Upper lobe of left lung (tissue), 4 donors: ENCODE data around the gene DTNB.

Experiments
- CTCF ChIP-seq, 6 experiments: fragments of 450-650 bp in 4 of 6; fragments of 200-600 bp in 2 of 6; sonication (generic) in 2 of 6; IDR thresholded peaks; one replicate each; pipeline ENCODE4 v1.5.1; 2016 to 2019; ENCODE audit warnings: antibody characterized with exemption in 6 of 6
- POLR2A ChIP-seq, 4 donors: fragments of 450-650 bp; IDR thresholded peaks; one replicate each; pipeline ENCODE4 v1.5.1; 2016 to 2017; ENCODE audit warnings: antibody characterized with exemption in 4 of 4, mild to moderate bottlenecking in 2 of 4

DNA sequence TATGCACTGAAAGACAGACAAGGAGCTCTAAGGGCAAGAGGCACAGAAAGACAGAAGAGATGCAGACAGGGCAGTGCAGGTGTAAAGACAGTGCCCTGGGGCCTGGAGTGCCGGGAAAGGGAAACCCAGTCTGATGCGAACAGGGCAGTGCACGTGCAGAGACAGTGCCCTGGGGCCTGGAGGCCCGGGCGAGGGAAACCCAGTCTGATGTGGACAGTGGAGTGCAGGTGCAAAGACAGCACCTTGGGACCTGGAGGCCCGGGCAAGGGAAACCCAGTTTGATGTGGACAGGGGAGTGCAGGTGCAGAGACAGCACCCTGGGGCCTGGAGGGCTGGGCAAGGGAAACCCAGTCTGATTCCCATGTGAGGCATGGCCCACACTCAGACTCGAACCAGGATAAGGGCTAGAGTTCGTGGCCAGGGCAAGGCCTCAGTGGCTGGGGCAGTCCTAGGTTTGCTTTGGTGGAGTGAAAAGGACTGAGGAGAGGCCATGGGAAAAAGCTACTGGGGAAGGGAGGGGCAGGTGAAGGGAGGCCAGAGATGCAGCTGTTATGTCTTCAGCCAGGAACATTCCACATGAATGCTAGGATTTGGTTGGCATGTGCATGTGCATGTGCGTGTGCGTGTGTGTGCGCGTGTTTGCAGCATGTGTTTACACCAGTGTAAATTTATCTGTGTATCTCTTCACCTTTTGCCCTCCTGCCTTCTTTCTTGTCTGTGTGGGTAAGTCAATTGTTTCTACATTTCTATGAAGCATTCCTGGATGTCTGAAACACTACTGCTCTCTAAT is 292.6 kb downstream of the DTNB start:
- TF ChIP-seq CTCF (IDR thresholded peaks at IDR 0.05) (no peak), POLR2A (IDR thresholded peaks at IDR 0.05) (no peak)
